ENCODE data around the gene TRAF7.
"Not testable (repeated sequence)": the region's sequence is repeated elsewhere in the genome, so short reads cannot be mapped to it uniquely, and the experiment has no call there.

The TRAF7 gene

DNA sequence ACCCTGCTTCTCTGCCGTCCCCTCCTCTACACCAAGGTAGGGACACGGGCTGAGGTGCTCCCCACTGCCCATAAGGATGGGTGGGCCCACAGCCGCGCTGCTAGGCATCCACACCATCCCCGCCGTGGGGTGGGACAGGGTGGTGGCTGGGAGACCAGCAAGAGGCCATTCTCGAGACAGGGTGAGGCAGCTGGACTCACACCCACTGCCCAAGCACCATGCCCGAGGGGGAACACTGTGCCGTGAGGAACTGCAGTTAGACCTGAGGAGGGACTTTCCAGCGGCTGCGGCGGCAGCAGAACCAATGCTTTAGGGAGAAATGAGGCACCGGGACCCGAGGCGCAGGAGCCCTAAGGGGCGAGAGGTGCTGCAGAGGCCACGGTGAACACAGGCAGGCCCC lies 33.2 kb upstream of the TRAF7 start:
- DNase-seq (ENCODE audit: low read depth in 2 of 2): no peak

- DNase-seq (ENCODE audit: low read depth in 2 of 2): not testable (repeated sequence)
Observed at GRCh38 chr16:2122934-2123683, 32.5 kb upstream of the TRAF7 start.

DNA sequence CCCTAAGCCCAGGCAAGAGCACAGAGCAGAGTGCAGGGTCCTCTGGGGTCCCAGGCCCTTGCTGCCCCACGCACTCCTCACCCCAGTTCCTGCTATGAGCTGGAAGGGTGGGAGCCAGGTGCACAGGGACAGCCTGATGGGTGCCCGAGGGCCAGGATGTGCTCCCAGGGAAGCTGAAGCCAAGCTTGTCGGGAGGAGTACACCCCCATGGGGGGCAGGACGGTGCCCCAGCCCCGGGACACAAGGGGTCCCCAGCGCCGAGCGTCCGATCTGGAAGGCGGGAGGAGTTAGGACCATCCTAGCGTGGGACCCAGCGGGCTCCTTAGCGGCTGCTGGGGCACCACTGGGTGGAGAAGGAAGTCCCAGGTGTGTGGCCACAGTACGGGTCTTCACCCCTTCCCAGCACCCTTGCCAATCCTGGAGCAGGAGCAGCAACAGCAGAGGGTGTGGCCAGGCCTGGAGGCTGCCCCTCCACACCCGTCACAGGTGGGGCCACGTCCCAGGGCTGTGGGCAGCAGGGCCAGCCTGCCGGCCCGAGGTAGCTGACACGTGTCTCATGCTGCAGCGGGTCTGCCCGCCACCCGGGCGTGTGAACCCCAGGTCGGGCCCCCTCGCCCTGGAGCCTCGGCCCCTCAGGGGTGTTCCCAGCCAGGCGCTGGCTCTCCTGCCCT lies 31.7 kb upstream of the TRAF7 start:
- DNase-seq (ENCODE audit: low read depth in 2 of 2): not testable (repeated sequence)

- DNase-seq (ENCODE audit: low read depth in 2 of 2): not testable (repeated sequence)
Observed at GRCh38 chr16:2124377-2124693, 31.2 kb upstream of the TRAF7 start.

GRCh38 chr16:2124694-2125444 lies 30.7 kb upstream of the TRAF7 start:
- not testable (repeated sequence) for DNase-seq (ENCODE audit: low read depth in 2 of 2)

DNA sequence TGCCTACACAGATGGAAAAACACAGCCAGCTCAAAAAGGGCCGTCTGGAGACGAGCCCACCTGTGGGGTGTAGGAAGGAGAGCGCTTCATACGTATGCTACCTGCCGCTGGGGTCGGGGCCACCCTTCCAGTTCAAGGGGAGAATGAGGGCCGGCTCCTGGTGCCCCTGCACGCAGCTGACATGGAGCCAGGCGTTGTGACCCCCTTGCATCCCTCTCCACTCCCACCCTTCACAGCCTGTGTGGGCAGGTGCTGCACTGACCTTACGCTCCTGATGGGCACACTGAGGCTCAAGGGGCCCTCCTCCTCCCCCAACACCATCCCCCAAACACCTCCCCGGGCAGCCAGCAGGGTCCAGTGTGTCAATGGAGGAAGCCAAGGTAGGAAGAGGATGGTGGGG lies 30.0 kb upstream of the TRAF7 start:
- DNase-seq (ENCODE audit: low read depth in 2 of 2): not testable (repeated sequence)

- not testable (repeated sequence) for DNase-seq (ENCODE audit: low read depth in 2 of 2)
Observed at GRCh38 chr16:2126161-2126743, 29.3 kb upstream of the TRAF7 start.

DNA sequence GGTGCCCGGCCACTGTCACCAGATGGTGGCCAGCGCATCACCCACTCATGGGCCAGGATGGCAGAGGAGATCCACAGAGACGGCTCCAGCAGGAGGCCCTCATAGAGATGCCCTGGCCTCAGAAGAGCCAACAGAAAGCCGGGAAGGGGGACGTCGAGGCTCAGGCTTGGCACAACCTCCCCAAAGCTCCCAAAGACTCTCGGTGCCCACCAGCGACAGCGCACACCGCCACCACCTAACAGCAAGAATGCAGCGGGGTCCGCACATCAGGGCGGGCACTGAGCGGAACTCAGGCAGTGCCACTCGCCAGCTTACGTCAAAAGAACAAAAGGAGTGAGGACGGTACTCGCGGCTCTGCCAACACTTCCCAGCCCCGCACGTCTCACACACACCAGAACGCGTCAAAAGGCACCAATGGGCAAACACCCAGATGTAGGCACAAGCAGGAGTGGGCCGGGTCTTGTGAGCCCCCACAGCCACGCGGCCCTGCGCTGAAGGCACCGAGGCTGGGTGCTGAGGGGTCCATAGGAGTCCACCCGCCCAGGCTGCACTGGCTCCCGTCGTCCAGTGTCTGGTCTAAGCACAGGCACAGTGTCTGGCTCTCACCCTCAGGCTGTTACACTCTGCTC lies 28.5 kb upstream of the TRAF7 start:
- DNase-seq (ENCODE audit: low read depth in 2 of 2): not testable (repeated sequence)

DNA sequence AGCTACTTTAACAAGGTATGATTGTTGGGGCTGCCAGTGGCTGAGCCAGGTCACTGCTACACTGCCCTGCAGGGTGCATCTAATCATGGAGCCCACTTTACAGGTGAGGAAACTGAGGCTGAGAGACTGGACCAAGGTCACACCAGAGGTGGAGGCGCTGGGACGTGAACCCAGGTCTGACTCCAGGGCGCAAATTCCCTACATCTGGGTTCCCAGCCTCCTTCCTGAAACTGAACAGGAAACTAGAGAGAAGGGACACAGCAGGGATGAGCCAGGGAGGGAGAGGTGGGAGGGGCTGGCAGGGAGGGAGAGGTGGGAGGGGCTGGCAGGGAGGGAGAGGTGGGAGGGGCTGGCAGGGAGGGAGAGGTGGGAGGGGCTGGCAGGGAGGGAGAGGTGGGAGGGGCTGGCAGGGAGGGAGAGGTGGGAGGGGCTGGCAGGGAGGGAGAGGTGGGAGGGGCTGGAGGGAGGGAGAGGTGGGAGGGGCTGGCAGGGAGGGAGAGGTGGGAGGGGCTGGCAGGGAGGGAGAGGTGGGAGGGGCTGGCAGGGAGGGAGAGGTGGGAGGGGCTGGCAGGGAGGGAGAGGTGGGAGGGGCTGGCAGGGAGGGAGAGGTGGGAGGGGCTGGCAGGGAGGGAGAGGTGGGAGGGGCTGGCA lies 27.8 kb upstream of the TRAF7 start:
- not testable (repeated sequence) for DNase-seq (ENCODE audit: low read depth in 2 of 2)

- not testable (repeated sequence) for DNase-seq (ENCODE audit: low read depth in 2 of 2)
Observed at GRCh38 chr16:2129251-2129650, 26.3 kb upstream of the TRAF7 start.

DNA sequence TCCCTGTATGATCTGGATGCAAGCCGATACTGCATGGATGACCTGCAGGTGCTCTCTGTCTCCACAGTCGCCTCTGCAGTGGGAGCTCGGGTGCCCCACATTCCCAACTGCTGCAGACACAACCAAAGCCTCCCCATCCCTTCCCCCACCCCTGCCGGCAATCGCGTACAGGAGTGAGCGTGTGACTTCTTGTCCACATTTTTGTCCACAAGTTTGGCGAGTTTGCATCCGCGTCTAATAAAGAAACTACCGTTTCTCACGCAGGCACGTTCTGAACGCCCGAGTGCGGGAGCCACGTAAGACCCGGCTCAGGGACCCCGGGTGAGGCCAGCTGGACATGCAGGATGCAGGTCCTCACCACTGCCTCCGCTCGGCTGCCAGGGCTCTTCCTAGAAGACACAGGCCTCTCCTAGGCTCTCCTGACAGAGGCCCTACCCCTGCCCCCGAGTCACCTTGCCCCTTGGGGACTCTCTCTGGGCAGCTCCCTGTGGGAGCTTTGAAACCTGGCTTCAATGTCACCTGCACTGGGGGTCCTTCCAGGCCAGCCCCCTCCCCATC lies 25.6 kb upstream of the TRAF7 start:
- not testable (repeated sequence) for DNase-seq (ENCODE audit: low read depth in 2 of 2)

- not testable (repeated sequence) for DNase-seq (ENCODE audit: low read depth in 2 of 2)
Observed at GRCh38 chr16:2133797-2134196, 21.8 kb upstream of the TRAF7 start.

GRCh38 chr16:2135071-2135470 lies 20.5 kb upstream of the TRAF7 start:
- not testable (repeated sequence) for DNase-seq (ENCODE audit: low read depth in 2 of 2)

- peak; percentile 93 to 96 for DNase-seq (ENCODE audit: low read depth in 2 of 2)
Observed at GRCh38 chr16:2135770-2136490, 19.7 kb upstream of the TRAF7 start, which contains the start of gene PKD1. Gene PKD1, minus strand, starts transcription at chr16:2135898. Its CDS starts 209 bp downstream, at chr16:2135689.

DNA sequence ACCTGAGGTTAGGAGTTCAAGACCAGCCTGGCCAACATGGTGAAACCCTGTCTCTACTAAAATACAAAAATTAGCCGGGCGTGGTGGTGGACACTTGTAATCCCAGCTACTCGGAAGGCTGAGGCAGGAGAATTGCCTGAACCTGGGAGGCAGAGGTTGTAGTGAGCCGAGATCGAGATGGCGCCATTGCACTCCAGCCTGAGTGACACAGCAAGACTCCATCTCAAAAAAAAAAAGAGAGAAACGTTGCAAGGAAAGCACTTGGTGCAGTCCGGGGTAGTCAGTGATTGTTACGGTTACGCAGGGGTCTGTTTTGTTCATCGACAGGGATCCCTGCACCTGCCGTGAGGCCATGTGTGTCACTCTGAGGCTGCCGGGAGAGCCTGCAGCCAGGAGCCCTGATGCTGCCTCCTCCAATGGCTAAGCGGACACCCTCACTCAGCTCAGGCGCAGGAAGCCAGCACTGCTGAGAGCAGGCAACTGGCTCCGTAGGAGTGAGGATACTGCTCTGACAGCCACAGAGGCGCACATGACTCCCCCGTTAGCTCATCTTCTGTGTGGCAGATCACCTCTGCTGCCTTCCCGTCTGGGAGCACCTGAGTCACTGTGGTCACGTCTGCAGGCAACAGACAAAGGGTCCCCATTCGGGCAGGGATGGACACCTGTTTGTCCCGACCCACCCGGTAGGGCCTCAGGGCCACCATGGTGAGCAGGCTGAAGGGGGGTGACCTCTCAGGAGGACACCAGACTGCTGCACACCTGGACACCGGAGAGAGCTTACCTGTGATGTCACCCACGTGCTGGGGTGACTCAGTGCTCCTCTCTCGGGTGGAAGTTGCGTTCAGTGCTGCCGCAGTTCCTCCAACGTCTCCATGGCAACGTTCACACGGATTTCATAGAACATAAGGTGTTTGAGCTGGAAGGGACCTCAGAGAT lies 12.4 kb upstream of the TRAF7 start:
- DNase-seq (ENCODE audit: low read depth in 2 of 2): no peak

DNA sequence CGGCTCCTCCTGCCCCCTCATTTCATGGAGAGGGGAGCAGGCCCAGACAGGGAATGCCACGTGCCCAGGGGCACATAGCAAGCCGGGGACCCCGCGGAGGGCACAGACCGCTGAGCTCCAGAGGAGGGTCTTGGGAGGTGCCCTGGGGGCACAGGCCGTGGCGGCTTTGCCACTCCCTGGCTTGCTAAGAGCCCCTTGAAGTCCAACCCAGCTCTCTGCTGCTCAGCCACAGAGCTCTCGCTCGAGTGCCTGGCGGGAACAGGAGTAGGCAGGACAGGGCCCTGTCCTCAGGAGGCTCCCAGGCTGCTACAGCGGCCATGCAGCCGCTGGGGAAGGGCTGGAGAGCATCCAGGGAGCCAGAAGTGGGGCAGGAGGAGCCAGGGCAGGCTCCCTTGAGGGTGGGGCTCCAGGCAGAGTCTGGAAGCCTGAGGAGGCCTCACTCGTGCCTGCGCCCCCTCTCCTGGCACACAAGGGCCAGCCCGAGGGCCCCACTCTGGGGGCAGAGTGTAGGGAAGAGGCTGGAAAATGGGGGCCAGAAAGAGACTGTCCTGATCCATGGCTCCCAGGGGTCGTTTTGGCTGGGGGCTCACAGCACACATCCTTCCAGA lies 11.6 kb upstream of the TRAF7 start:
- no peak for DNase-seq (ENCODE audit: low read depth in 2 of 2)

DNA sequence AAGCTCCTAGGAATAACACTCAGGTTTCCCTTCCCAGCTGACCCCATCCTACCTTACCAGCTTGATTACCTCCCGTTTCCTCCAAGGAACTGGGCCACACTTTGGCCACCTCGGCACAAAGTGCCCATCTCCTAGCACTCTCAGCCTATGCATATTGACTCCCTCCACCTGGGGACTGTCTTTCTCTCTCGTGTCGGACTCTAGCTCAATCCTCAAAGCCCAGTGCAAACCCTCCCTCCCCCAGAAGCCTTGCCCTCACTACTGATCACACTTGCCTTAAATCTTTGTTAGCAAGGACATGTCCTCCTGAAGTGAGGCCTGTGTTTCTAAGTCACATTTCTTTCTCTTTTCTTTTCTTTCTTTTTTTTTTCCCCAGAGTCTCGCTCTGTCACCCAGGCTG lies 9.7 kb upstream of the TRAF7 start:
- no peak for DNase-seq (ENCODE audit: low read depth in 2 of 2)

DNA sequence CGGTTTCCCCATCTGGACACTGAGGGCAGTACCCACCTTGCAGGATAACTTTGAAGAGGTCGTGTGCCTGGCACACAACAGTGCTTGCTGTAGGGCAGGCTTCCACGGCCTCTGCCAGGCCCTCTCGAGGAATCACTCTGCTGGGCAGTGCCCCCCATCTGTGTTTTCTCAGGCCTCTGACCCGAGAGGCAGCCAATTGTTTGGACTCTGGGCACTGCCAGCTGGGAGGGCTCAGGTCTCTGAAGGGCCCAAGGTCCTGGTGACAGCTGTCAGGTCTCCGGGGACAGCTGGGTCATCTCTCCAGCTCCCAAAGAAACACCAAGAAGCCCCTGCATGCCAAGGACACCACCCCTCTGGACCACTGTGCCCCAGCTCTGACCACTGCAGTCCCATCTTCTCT lies 8.2 kb upstream of the TRAF7 start:
- DNase-seq (ENCODE audit: low read depth in 2 of 2): no peak
